ENCODE results near the gene TAF1D. TPM values are rescaled to one million over a fixed set of nuclear protein-coding genes. Genes with fewer than 3 reads are reported as not detected.

TAF1D gene
- polyA plus RNA-seq, 3 donors, result 5.9 to 68.3 (median 7.4) TPM

GRCh38 chr11:93751001-93751400 is 9.7 kb upstream of the TAF1D start:
- no peaks in the 10 kb centered on the region for H3K27me3 ChIP-seq (ENCODE audit: control insufficient read depth in 2 of 2, insufficient read depth in 2 of 2, low read length in 2 of 2)
- H3K9me3 ChIP-seq (replicated peaks in 1 of 2; ENCODE audit: control insufficient read depth in 1 of 2, insufficient read depth in 1 of 2, low read length in 2 of 2), result no peaks in the 10 kb centered on the region
- peaks cover 13 to 36% of the 10 kb centered on the region in 2 donors for H3K36me3 ChIP-seq (replicated peaks in 1 of 2; ENCODE audit: control insufficient read depth in 1 of 2, insufficient read depth in 2 of 2, low read length in 2 of 2)
- no peaks in the 10 kb centered on the region for H3K9me3 Mint-ChIP-seq
- no peak overlapping the region for H3K4me3 Mint-ChIP-seq
- H3K27ac Mint-ChIP-seq, result no peak overlapping the region
- intact Hi-C loops (cut with micrococcal nuclease), result no loop called here
- H3K27me3 Mint-ChIP-seq (ENCODE audit: low read depth in 3 of 3), result no peaks in the 10 kb centered on the region
- H3K36me3 Mint-ChIP-seq, result peaks cover 29 to 52% of the 10 kb centered on the region in 2 donors
- H3K4me1 Mint-ChIP-seq, result no peaks in the 10 kb centered on the region
- H3K4me3 ChIP-seq (replicated peaks in 1 of 3; ENCODE audit: low read depth in 2 of 3, low read length in 3 of 3), result no peak overlapping the region
- WGBS (ENCODE audit: insufficient coverage), result no CpG with 5 or more reads among the region's 1 CpG
- H3K4me1 ChIP-seq (ENCODE audit: control insufficient read depth in 1 of 2, insufficient read depth in 2 of 2, low read length in 2 of 2), result no peaks in the 10 kb centered on the region
- no peak overlapping the region for H3K4me2 ChIP-seq (replicated peaks; ENCODE audit: extremely low read depth, low read length, poor library complexity, severe bottlenecking)
- DNase-seq, result no peak
- no peak overlapping the region for H2AFZ ChIP-seq (ENCODE audit: insufficient read depth, low read depth, low read length, poor library complexity, severe bottlenecking)
- H4K20me1 ChIP-seq (ENCODE audit: insufficient read depth, low read length), result no peaks in the 10 kb centered on the region
- TF ChIP-seq CTCF (IDR thresholded peaks at IDR 0.05), result no peak
- H3K9ac ChIP-seq (ENCODE audit: insufficient read depth, low read length, poor library complexity, severe bottlenecking), result no peak overlapping the region
- H3K79me2 ChIP-seq (ENCODE audit: insufficient read depth, low read length), result no peaks in the 10 kb centered on the region
- H3K27ac ChIP-seq (ENCODE audit: low read depth in 1 of 2, low read length in 2 of 2), result no peak overlapping the region

- no peak overlapping the region for H3K4me3 Mint-ChIP-seq
- Histone ChIP-seq H3K9ac (ENCODE audit: insufficient read depth, low read length, poor library complexity, severe bottlenecking) (no peak overlapping the region), H3K9me3 (replicated peaks in 1 of 2; ENCODE audit: control insufficient read depth in 1 of 2, insufficient read depth in 1 of 2, low read length in 2 of 2) (no peaks in the 10 kb centered on the region), H3K27ac (ENCODE audit: low read depth in 1 of 2, low read length in 2 of 2) (no peak overlapping the region), H2AFZ (ENCODE audit: insufficient read depth, low read depth, low read length, poor library complexity, severe bottlenecking) (no peak overlapping the region), H3K36me3 (replicated peaks in 1 of 2; ENCODE audit: control insufficient read depth in 1 of 2, insufficient read depth in 2 of 2, low read length in 2 of 2) (peaks cover 3 to 22% of the 10 kb centered on the region in 2 donors), H3K27me3 (ENCODE audit: control insufficient read depth in 2 of 2, insufficient read depth in 2 of 2, low read length in 2 of 2) (no peaks in the 10 kb centered on the region), H4K20me1 (ENCODE audit: insufficient read depth, low read length) (no peaks in the 10 kb centered on the region), H3K79me2 (ENCODE audit: insufficient read depth, low read length) (peaks cover 21% of the 10 kb centered on the region), H3K4me1 (ENCODE audit: control insufficient read depth in 1 of 2, insufficient read depth in 2 of 2, low read length in 2 of 2) (peaks cover 6 to 7% of the 10 kb centered on the region in 2 donors), H3K4me2 (replicated peaks; ENCODE audit: extremely low read depth, low read length, poor library complexity, severe bottlenecking) (no peak overlapping the region), H3K4me3 (replicated peaks in 1 of 3; ENCODE audit: low read depth in 2 of 3, low read length in 3 of 3) (no peak overlapping the region)
- H3K9me3 Mint-ChIP-seq, result peaks cover 0 to 2% (median 0%) of the 10 kb centered on the region in 7 donors
- TF ChIP-seq CTCF (IDR thresholded peaks at IDR 0.05), result no peak
- no CpG with 5 or more reads among the region's 1 CpG for WGBS (ENCODE audit: insufficient coverage)
- no peak overlapping the region for H3K27ac Mint-ChIP-seq
- H3K36me3 Mint-ChIP-seq, result peaks cover 15 to 26% of the 10 kb centered on the region in 2 donors
- H3K4me1 Mint-ChIP-seq, result peaks cover 14% of the 10 kb centered on the region
- no peak for DNase-seq
- intact Hi-C loops (cut with micrococcal nuclease), result loop anchor here in 1 of 2 donors (10.0 kb wide), 2 partner anchors 72 to 552 kb away; partner anchors contain the start of gene SLC36A4
- peaks cover 0 to 2% (median 0%) of the 10 kb centered on the region in 3 donors for H3K27me3 Mint-ChIP-seq (ENCODE audit: low read depth in 3 of 3)
Measured at GRCh38 chr11:93747122-93747521, 5.8 kb upstream of the TAF1D start.

All from CD14-positive monocyte (primary cell).